ENCODE measurements around the gene SPACA7. TPM values are rescaled to one million over a fixed set of nuclear protein-coding genes. Genes with fewer than 3 reads are reported as not detected.

Gene SPACA7
- polyA plus RNA-seq, 1 donor from 2014 or later: not detected

GRCh38 chr13:112464720-112465119 lies 88.6 kb downstream of the SPACA7 start:
- H3K4me2 ChIP-seq (ENCODE audit: low read length): no peak overlapping the region
- no peaks in the 10 kb centered on the region for H3K79me2 ChIP-seq (replicated peaks; ENCODE audit: insufficient read depth, low read length)
- H3K9me3 ChIP-seq (ENCODE audit: low read length): no peaks in the 10 kb centered on the region
- no peaks in the 10 kb centered on the region for H3K36me3 ChIP-seq (ENCODE audit: insufficient read depth, low read length)
- H3K27me3 ChIP-seq (ENCODE audit: insufficient read depth, low read depth, low read length): no peaks in the 10 kb centered on the region
- H3K9ac ChIP-seq (ENCODE audit: low read length): no peak overlapping the region
- no peaks in the 10 kb centered on the region for H4K20me1 ChIP-seq (ENCODE audit: insufficient read depth)
- no peaks in the 10 kb centered on the region for H3F3A ChIP-seq (ENCODE audit: insufficient read depth, low read length, poor library complexity, severe bottlenecking)
- no peaks in the 10 kb centered on the region for H3K9me2 ChIP-seq (ENCODE audit: insufficient read depth, low read length)
- no peak overlapping the region for H3K4me3 ChIP-seq (ENCODE audit: low read length)
- no peak overlapping the region for H2AFZ ChIP-seq (ENCODE audit: low read depth, low read length)
- H3K27ac ChIP-seq (ENCODE audit: low read length): no peak overlapping the region
- no peak for TF ChIP-seq SMC3 (conservative IDR thresholded peaks at IDR 0.05; ENCODE audit: poor library complexity)
- TF ChIP-seq RAD21 (conservative IDR thresholded peaks at IDR 0.05): no peak
- no peak for TF ChIP-seq EZH2 (IDR thresholded peaks at IDR 0.05; ENCODE audit: borderline replicate concordance, insufficient read depth, low read length, poor library complexity, severe bottlenecking)
- no peak for TF ChIP-seq REST (IDR thresholded peaks at IDR 0.05; ENCODE audit: borderline replicate concordance)

GRCh38 chr13:112465251-112466131 lies 89.3 kb downstream of the SPACA7 start:
- TF ChIP-seq RAD21 (conservative IDR thresholded peaks at IDR 0.05): no peak
- TF ChIP-seq TAF1 (IDR thresholded peaks at IDR 0.05; ENCODE audit: low read depth): no peak
- TF ChIP-seq CTCF (IDR thresholded peaks at IDR 0.05; ENCODE audit: poor library complexity, severe bottlenecking): no peak
- TF ChIP-seq SMC3 (conservative IDR thresholded peaks at IDR 0.05; ENCODE audit: poor library complexity): no peak
- H3K27me3 ChIP-seq (ENCODE audit: insufficient read depth, low read depth, low read length): no peaks in the 10 kb centered on the region
- no peak overlapping the region for H3K9ac ChIP-seq (ENCODE audit: low read length)
- no peaks in the 10 kb centered on the region for H4K20me1 ChIP-seq (ENCODE audit: insufficient read depth)
- no peaks in the 10 kb centered on the region for H3K79me2 ChIP-seq (replicated peaks; ENCODE audit: insufficient read depth, low read length)
- H3F3A ChIP-seq (ENCODE audit: insufficient read depth, low read length, poor library complexity, severe bottlenecking): no peaks in the 10 kb centered on the region
- no peak overlapping the region for H3K4me2 ChIP-seq (ENCODE audit: low read length)
- no peaks in the 10 kb centered on the region for H3K9me2 ChIP-seq (ENCODE audit: insufficient read depth, low read length)
- no peak overlapping the region for H3K4me3 ChIP-seq (ENCODE audit: low read length)
- no peak overlapping the region for H2AFZ ChIP-seq (ENCODE audit: low read depth, low read length)
- no peaks in the 10 kb centered on the region for H3K36me3 ChIP-seq (ENCODE audit: insufficient read depth, low read length)
- no peaks in the 10 kb centered on the region for H3K9me3 ChIP-seq (ENCODE audit: low read length)
- H3K27ac ChIP-seq (ENCODE audit: low read length): no peak overlapping the region
